Body of pancreas (tissue), 4 donors: ENCODE data around the gene ARG2. TPM values are rescaled to one million over a fixed set of nuclear protein-coding genes. Genes with fewer than 3 reads are reported as not detected.

Experiments used
- ATAC-seq: fragments of 150-250 bp; one replicate; pipeline ENCODE4 v1.9.1; 2016
- DNase-seq, 4 donors: peaks; one replicate each; pipeline ENCODE4 v3.0.0-alpha.2; 2019
- H3K27ac ChIP-seq, 4 donors: fragments of 200-600 bp; sonication (generic); 1 replicate in 3 of 4; 2 replicates in 1 of 4; pipeline versions ENCODE4 v1.5.1 to v1.6.1; 2016 to 2019; ENCODE audit warnings: mild to moderate bottlenecking in 1 of 4, mixed read lengths in 1 of 4, moderate library complexity in 1 of 4
- H3K27me3 ChIP-seq, 2 donors: fragments of 200-600 bp; sonication (generic); one replicate each; pipeline ENCODE4 v1.6.0; 2016; ENCODE audit warnings: mild to moderate bottlenecking in 1 of 2
- H3K36me3 ChIP-seq, 2 donors: fragments of 200-600 bp; sonication (generic); replicated peaks in 1 of 2; 2 replicates each; pipeline ENCODE4 v1.5.1; 2016; ENCODE audit warnings: low read depth in 2 of 2; ENCODE audit not compliant: insufficient read depth in 1 of 2
- H3K4me1 ChIP-seq: fragments of 200-600 bp; sonication (generic); one replicate; pipeline ENCODE4 v1.6.0; 2016
- H3K4me3 ChIP-seq, 2 donors: fragments of 200-600 bp; sonication (generic); 1 replicate in 1 of 2; 2 replicates in 1 of 2; pipeline ENCODE4 v1.5.1; 2016 to 2019
- H3K9me3 ChIP-seq, 3 donors: fragments of 200-600 bp; sonication (generic); 1 replicate in 2 of 3; 2 replicates in 1 of 3; pipeline ENCODE4 v1.5.1; 2016
- POLR2A ChIP-seq, 3 donors: fragments of 450-650 bp; IDR thresholded peaks; one replicate each; pipeline ENCODE4 v1.6.1; 2016; ENCODE audit warnings: antibody characterized with exemption in 3 of 3, mild to moderate bottlenecking in 2 of 3
- WGBS, 2 donors: methylation state at CpG; one replicate each; pipeline ENCODE4 v1.1.5; 2017; 5-methylcytosine and 5-hydroxymethylcytosine counted together
- intact Hi-C: fragments of 100-400 bp; cut with DNase I; formaldehyde crosslinking; loops from one replicate; pipeline ENCODE4 v1.15.1; 2023
- total RNA-seq, 2 donors: library from RNA; depleted of rRNA; stranded (reverse); fragments of >200 nt; gene quantifications; one replicate each; pipeline ENCODE4 v1.1.0, GENCODE V29; 2016
- TF ChIP-seq, protein P1 (sequence below), 7 experiments: fragments of 450-650 bp in 4 of 7; fragments of 200-600 bp in 3 of 7; sonication (generic) in 3 of 7; IDR thresholded peaks; one replicate each; pipeline ENCODE4 v1.5.1; 2016 to 2019; ENCODE audit warnings: antibody characterized with exemption in 7 of 7

The ARG2 gene
- total RNA-seq, 2 donors from 2014 or later: 3.6 to 4.6 TPM

DNA sequence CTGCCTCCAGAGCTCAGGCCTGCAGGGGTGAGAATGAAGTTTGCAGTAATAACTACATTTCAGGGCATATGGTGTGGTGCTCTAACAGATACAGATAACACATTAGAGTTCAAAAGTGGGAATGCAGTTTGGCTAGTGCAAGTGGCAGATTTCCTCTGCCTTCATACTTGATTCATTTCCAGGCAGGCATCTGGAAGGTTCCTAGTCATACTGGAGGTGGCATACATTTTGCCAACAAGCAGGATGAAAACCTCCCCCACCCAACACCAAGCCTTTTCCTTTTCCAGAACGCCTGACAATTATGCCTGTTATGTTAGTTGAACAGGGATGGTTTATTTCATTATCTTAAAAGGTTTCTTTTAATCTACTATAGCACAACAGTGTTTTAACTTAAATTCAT lies 30.4 kb downstream of the ARG2 start:
- intact Hi-C loops: no loop called here

GRCh38 chr14:67650694-67651093 lies 31.0 kb downstream of the ARG2 start:
- Histone ChIP-seq H3K36me3 (peaks cover 0 to 23% of the 10 kb centered on the region in 2 donors), H3K9me3 (no peaks in the 10 kb centered on the region), H3K27me3 (no peaks in the 10 kb centered on the region), H3K4me1 (peaks cover 5% of the 10 kb centered on the region), H3K27ac (no peak overlapping the region), H3K4me3 (no peak overlapping the region)
- intact Hi-C loops: no loop called here
- DNase-seq (no peak), ATAC-seq (no peak)
- TF ChIP-seq, protein P1, sequence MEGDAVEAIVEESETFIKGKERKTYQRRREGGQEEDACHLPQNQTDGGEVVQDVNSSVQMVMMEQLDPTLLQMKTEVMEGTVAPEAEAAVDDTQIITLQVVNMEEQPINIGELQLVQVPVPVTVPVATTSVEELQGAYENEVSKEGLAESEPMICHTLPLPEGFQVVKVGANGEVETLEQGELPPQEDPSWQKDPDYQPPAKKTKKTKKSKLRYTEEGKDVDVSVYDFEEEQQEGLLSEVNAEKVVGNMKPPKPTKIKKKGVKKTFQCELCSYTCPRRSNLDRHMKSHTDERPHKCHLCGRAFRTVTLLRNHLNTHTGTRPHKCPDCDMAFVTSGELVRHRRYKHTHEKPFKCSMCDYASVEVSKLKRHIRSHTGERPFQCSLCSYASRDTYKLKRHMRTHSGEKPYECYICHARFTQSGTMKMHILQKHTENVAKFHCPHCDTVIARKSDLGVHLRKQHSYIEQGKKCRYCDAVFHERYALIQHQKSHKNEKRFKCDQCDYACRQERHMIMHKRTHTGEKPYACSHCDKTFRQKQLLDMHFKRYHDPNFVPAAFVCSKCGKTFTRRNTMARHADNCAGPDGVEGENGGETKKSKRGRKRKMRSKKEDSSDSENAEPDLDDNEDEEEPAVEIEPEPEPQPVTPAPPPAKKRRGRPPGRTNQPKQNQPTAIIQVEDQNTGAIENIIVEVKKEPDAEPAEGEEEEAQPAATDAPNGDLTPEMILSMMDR (IDR thresholded peaks at IDR 0.05): no peak
- no peak for TF ChIP-seq POLR2A (IDR thresholded peaks at IDR 0.05)
- 83 to 87% methylated on average over 2 of the region's 2 CpGs for WGBS, 2 donors

More for the DNA sequence above, 30.4 kb downstream of the ARG2 start:
- Histone ChIP-seq H3K27ac (no peak overlapping the region), H3K27me3 (no peaks in the 10 kb centered on the region), H3K36me3 (peaks cover 0 to 21% of the 10 kb centered on the region in 2 donors), H3K4me1 (peaks cover 7% of the 10 kb centered on the region), H3K9me3 (no peaks in the 10 kb centered on the region), H3K4me3 (no peak overlapping the region)
- no peak for TF ChIP-seq POLR2A (IDR thresholded peaks at IDR 0.05)
- TF ChIP-seq, protein P1 (IDR thresholded peaks at IDR 0.05): no peak
- no peak for ATAC-seq
- 100% methylated on average over 1 of the region's 1 CpG for WGBS, 2 donors
- DNase-seq: no peak

DNA sequence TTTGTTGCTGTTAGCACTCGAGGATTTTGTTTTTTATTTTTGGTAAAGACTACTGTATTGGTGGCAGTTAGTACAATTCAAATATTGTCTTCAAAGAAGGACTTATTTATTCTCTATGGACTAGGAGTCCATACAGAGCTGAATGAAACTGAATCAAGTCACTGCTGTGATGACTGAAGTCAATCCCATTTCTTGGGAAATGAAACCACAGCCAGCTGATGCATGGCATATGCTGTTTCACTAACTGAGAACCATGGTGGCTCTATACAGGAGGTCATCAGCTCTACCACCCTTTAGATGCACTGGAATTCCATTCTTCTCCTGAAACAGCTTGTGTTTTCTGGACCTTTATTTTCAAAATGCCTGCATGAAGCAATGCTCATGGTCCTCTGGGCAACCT lies 32.5 kb downstream of the ARG2 start:
- Histone ChIP-seq H3K27me3 (no peaks in the 10 kb centered on the region), H3K4me1 (no peaks in the 10 kb centered on the region), H3K4me3 (no peak overlapping the region), H3K36me3 (peaks cover 0 to 25% of the 10 kb centered on the region in 2 donors), H3K9me3 (no peaks in the 10 kb centered on the region), H3K27ac (no peak overlapping the region)
- intact Hi-C loops: no loop called here
- DNase-seq (no peak), ATAC-seq (no peak)
- WGBS, 2 donors: 70 to 75% methylated on average over 1 of the region's 1 CpG
- TF ChIP-seq, protein P1 (IDR thresholded peaks at IDR 0.05): no peak
- TF ChIP-seq POLR2A (IDR thresholded peaks at IDR 0.05): no peak

DNA sequence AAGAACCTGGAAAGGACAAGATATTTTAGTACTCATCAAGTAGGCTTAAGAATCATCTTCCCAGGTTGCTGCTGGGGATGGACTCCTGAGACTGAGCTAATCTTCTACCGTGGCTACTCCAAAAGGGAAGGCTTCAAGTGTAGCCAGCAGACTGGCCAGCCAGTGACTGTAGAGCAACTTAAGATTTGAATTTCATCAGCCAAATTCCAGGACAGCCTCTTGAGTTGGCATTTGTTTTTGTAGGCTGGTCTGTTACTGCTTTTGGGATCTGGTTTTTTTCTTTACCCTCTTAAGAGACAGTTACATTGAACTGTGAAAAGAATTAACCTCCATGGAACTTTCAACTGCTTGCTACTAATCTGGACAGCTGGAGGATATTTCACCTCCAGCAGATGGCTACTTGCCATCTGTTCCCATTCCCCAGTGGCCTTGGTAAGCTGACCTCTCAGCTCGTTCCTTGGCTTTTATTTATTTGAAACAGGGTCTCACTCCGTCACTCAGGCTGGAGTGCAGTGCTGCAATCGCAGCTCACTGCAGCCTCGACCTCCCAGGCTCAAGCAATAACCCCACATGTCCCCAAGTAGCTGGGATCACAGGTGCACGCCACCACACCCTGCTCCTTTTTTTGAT lies 34.0 kb downstream of the ARG2 start:
- H3K27ac ChIP-seq: no peak overlapping the region
- 59 to 67% methylated on average over 6 of the region's 6 CpGs for WGBS, 2 donors
- intact Hi-C loops: no loop called here

More for the DNA sequence above, 34.0 kb downstream of the ARG2 start:
- Histone ChIP-seq H3K4me1 (no peaks in the 10 kb centered on the region), H3K27me3 (no peaks in the 10 kb centered on the region), H3K4me3 (no peak overlapping the region), H3K36me3 (peaks cover 0 to 28% of the 10 kb centered on the region in 2 donors), H3K9me3 (no peaks in the 10 kb centered on the region)
- no peak for ATAC-seq
- TF ChIP-seq, protein P1 (IDR thresholded peaks at IDR 0.05): no peak
- no peak for TF ChIP-seq POLR2A (IDR thresholded peaks at IDR 0.05)
- DNase-seq: no peak
